ENCODE results near the gene CCDC181.

Gene CCDC181

GRCh38 chr1:169427081-169427641 lies at the start of gene CCDC181:
Gene CCDC181 (minus strand): TSS chr1:169427474. CDS start chr1:169424927, 2,547 bp downstream.
- Mint-ChIP-seq H3K36me3 (no peaks in the 10 kb centered on the region), H3K9me3 (no peaks in the 10 kb centered on the region), H3K4me1 (peaks cover 9% of the 10 kb centered on the region), H3K27ac (no peak within 1 kb of the TSS), H3K27me3 (peaks cover 79% of the 10 kb centered on the region), H3K4me3 (peak within 1 kb of the TSS; percentile 87)
- peak; percentile 93 for ATAC-seq

- H3K4me1 Mint-ChIP-seq: no peaks in the 10 kb centered on the region
- H3K27me3 Mint-ChIP-seq: no peaks in the 10 kb centered on the region
- no peak overlapping the region for H3K27ac Mint-ChIP-seq
- H3K4me3 Mint-ChIP-seq: no peak overlapping the region
- no peak for ATAC-seq
- no peaks in the 10 kb centered on the region for H3K9me3 Mint-ChIP-seq
- peaks cover 15% of the 10 kb centered on the region for H3K36me3 Mint-ChIP-seq
Observed at GRCh38 chr1:169475806-169476387, 48.6 kb upstream of the CCDC181 start.

GRCh38 chr1:169474302-169474995 lies 47.2 kb upstream of the CCDC181 start:
- Mint-ChIP-seq H3K4me3 (no peak overlapping the region), H3K9me3 (no peaks in the 10 kb centered on the region), H3K4me1 (no peaks in the 10 kb centered on the region), H3K27me3 (no peaks in the 10 kb centered on the region), H3K27ac (no peak overlapping the region), H3K36me3 (peaks cover 15% of the 10 kb centered on the region)
- no peak for ATAC-seq

- no peaks in the 10 kb centered on the region for H3K9me3 Mint-ChIP-seq
- H3K27me3 Mint-ChIP-seq: no peaks in the 10 kb centered on the region
- ATAC-seq: no peak
- no peaks in the 10 kb centered on the region for H3K4me1 Mint-ChIP-seq
- H3K36me3 Mint-ChIP-seq: peaks cover 15% of the 10 kb centered on the region
- H3K27ac Mint-ChIP-seq: no peak overlapping the region
- no peak overlapping the region for H3K4me3 Mint-ChIP-seq
Observed at GRCh38 chr1:169473347-169473746, 46.1 kb upstream of the CCDC181 start.

GRCh38 chr1:169472738-169473137 lies 45.5 kb upstream of the CCDC181 start:
- ATAC-seq: no peak
- H3K4me3 Mint-ChIP-seq: no peak overlapping the region
- no peak overlapping the region for H3K27ac Mint-ChIP-seq
- H3K36me3 Mint-ChIP-seq: peaks cover 16% of the 10 kb centered on the region
- H3K4me1 Mint-ChIP-seq: no peaks in the 10 kb centered on the region
- no peaks in the 10 kb centered on the region for H3K27me3 Mint-ChIP-seq
- no peaks in the 10 kb centered on the region for H3K9me3 Mint-ChIP-seq

- H3K9me3 Mint-ChIP-seq: no peaks in the 10 kb centered on the region
- peak overlapping the region; percentile 9 for H3K27ac Mint-ChIP-seq
- H3K4me3 Mint-ChIP-seq: no peak overlapping the region
- no peaks in the 10 kb centered on the region for H3K27me3 Mint-ChIP-seq
- H3K36me3 Mint-ChIP-seq: peaks cover 6% of the 10 kb centered on the region
- no peaks in the 10 kb centered on the region for H3K4me1 Mint-ChIP-seq
- no peak for ATAC-seq
Observed at GRCh38 chr1:169468982-169469381, 41.7 kb upstream of the CCDC181 start.

GRCh38 chr1:169466259-169467230 lies 39.3 kb upstream of the CCDC181 start:
- Mint-ChIP-seq H3K27ac (no peak overlapping the region), H3K27me3 (peaks cover 3% of the 10 kb centered on the region), H3K9me3 (no peaks in the 10 kb centered on the region), H3K4me1 (no peaks in the 10 kb centered on the region), H3K4me3 (no peak overlapping the region), H3K36me3 (peaks cover 6% of the 10 kb centered on the region)
- no peak for ATAC-seq

GRCh38 chr1:169465281-169465680 lies 38.0 kb upstream of the CCDC181 start:
- Mint-ChIP-seq H3K9me3 (peaks cover 3% of the 10 kb centered on the region), H3K4me3 (no peak overlapping the region), H3K36me3 (peaks cover 6% of the 10 kb centered on the region), H3K27me3 (peaks cover 15% of the 10 kb centered on the region), H3K27ac (no peak overlapping the region), H3K4me1 (peaks cover 2% of the 10 kb centered on the region)
- ATAC-seq: no peak

- Mint-ChIP-seq H3K27me3 (peaks cover 27% of the 10 kb centered on the region), H3K27ac (no peak overlapping the region), H3K9me3 (peaks cover 3% of the 10 kb centered on the region)
Observed at GRCh38 chr1:169462385-169462784, 35.1 kb upstream of the CCDC181 start.

GRCh38 chr1:169461390-169462000 lies 34.2 kb upstream of the CCDC181 start:
- Mint-ChIP-seq H3K9me3 (peaks cover 10% of the 10 kb centered on the region), H3K27me3 (peaks cover 35% of the 10 kb centered on the region), H3K4me1 (peaks cover 6% of the 10 kb centered on the region), H3K36me3 (peaks cover 7% of the 10 kb centered on the region), H3K4me3 (no peak overlapping the region), H3K27ac (no peak overlapping the region)
- no peak for ATAC-seq

More at GRCh38 chr1:169462385-169462784, 35.1 kb upstream of the CCDC181 start:
- Mint-ChIP-seq H3K36me3 (peaks cover 3% of the 10 kb centered on the region), H3K4me1 (peaks cover 6% of the 10 kb centered on the region), H3K4me3 (no peak overlapping the region)
- no peak for ATAC-seq

GRCh38 chr1:169460191-169460833 lies 33.0 kb upstream of the CCDC181 start:
- no peak for ATAC-seq
- no peak overlapping the region for H3K27ac Mint-ChIP-seq
- peaks cover 13% of the 10 kb centered on the region for H3K9me3 Mint-ChIP-seq
- peaks cover 6% of the 10 kb centered on the region for H3K4me1 Mint-ChIP-seq
- H3K27me3 Mint-ChIP-seq: peaks cover 35% of the 10 kb centered on the region
- peak overlapping the region; percentile 61 for H3K4me3 Mint-ChIP-seq
- peaks cover 7% of the 10 kb centered on the region for H3K36me3 Mint-ChIP-seq

GRCh38 chr1:169457443-169457842 lies 30.2 kb upstream of the CCDC181 start:
- Mint-ChIP-seq H3K9me3 (peaks cover 13% of the 10 kb centered on the region), H3K36me3 (peaks cover 7% of the 10 kb centered on the region), H3K4me1 (peaks cover 6% of the 10 kb centered on the region), H3K27ac (no peak overlapping the region), H3K27me3 (peaks cover 35% of the 10 kb centered on the region), H3K4me3 (no peak overlapping the region)
- no peak for ATAC-seq

- Mint-ChIP-seq H3K9me3 (peaks cover 11% of the 10 kb centered on the region), H3K4me3 (no peak overlapping the region), H3K4me1 (peaks cover 6% of the 10 kb centered on the region), H3K27me3 (peaks cover 32% of the 10 kb centered on the region), H3K27ac (no peak overlapping the region), H3K36me3 (peaks cover 7% of the 10 kb centered on the region)
- ATAC-seq: no peak
Observed at GRCh38 chr1:169456029-169456428, 28.8 kb upstream of the CCDC181 start.

- peaks cover 15% of the 10 kb centered on the region for H3K9me3 Mint-ChIP-seq
- H3K27me3 Mint-ChIP-seq: peaks cover 28% of the 10 kb centered on the region
- no peak for ATAC-seq
- H3K36me3 Mint-ChIP-seq: peaks cover 7% of the 10 kb centered on the region
- H3K4me1 Mint-ChIP-seq: no peaks in the 10 kb centered on the region
- no peak overlapping the region for H3K4me3 Mint-ChIP-seq
- no peak overlapping the region for H3K27ac Mint-ChIP-seq
Observed at GRCh38 chr1:169452921-169453320, 25.6 kb upstream of the CCDC181 start.
